ENCODE data around the gene ATG7. TPM values are rescaled to one million over a fixed set of nuclear protein-coding genes. Genes with fewer than 3 reads are reported as not detected.

The ATG7 gene
- total and polyA plus RNA-seq, 10 of the 15 experiments (the other 5 are each of a cell fraction or from before 2014, with no cell fraction given): 13.5 to 49.5 (median 26.4) TPM

DNA sequence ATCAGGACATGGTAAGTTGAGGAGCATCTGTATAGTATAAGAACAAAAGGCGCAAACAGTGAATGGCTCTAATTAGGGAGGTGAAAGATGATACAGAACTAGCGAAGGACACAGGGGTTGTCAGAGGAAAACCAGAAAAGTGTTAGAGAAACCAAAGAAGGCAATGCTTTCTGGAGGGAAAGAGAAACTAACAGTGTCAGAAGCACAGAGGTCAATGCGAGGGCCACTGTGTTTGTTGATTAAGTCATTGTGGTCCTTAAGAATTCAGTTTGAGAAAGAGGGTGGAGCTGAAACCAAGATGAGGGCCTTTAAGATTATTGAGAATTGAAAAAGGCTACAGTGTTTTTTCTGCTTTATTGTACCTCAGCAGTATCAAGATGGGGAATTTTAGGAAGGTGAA lies 28.8 kb downstream of the ATG7 start:
- Histone ChIP-seq H3K36me3 (ENCODE audit: control insufficient read depth in 2 of 2, insufficient read depth in 2 of 2, low read length in 1 of 2) (peaks cover 1 to 5% of the 10 kb centered on the region in 2 experiments; a peak in 2 of 4 replicates), H3K9me3 (replicated peaks; ENCODE audit: control insufficient read depth, insufficient read depth, low read length) (no peaks in the 10 kb centered on the region), H2AFZ (ENCODE audit: control insufficient read depth, low read depth, low read length) (no peak overlapping the region), H4K20me1 (ENCODE audit: control insufficient read depth, insufficient read depth) (no peaks in the 10 kb centered on the region), H3K4me1 (ENCODE audit: control insufficient read depth, insufficient read depth, low read length) (peaks cover 3% of the 10 kb centered on the region; the same call in 1 of the 2 replicates), H3K4me3 (no peak overlapping the region), H3K4me2 (ENCODE audit: control insufficient read depth, insufficient read depth) (peak overlapping the region; percentile 34; the same call in 1 of the 2 replicates), H3K9ac (ENCODE audit: control insufficient read depth, insufficient read depth, low read length) (no peak overlapping the region), H3K79me2 (ENCODE audit: control insufficient read depth, insufficient read depth, low read length) (no peaks in the 10 kb centered on the region), H3K27me3 (replicated peaks in 1 of 2; ENCODE audit: control insufficient read depth in 2 of 2, insufficient read depth in 2 of 2, low read length in 1 of 2) (no peaks in the 10 kb centered on the region), H3K27ac (ENCODE audit: control insufficient read depth, insufficient read depth) (peak overlapping the region; percentile 60)
- BruUV-seq (replicated peaks): no TSS peak
- DNase-seq (ENCODE audit: low read depth, low spot score) (peak; percentile 46), ATAC-seq (peak; percentile 98), FAIRE-seq (peak; percentile 61)
- intact Hi-C loops (cut with micrococcal nuclease; ENCODE audit: unreplicated experiment): loop anchor here (1.0 kb wide), 1 partner anchor 13 kb away; no protein-coding TSS in a partner anchor
- in situ Hi-C loops (cut with MboI): no loop called here
- CTCF ChIA-PET: interaction anchor here (1.0 to 1.8 kb wide), 4 partner anchors 11 to 34 kb away, joined by 3 to 5 read pairs (median 4); no protein-coding TSS in a partner anchor
- POLR2A ChIA-PET: interaction anchor here (1.9 kb wide), 1 partner anchor 13 kb away, joined by 12 read pairs; no protein-coding TSS in a partner anchor
- SMC1A ChIA-PET (ENCODE audit: uncharacterized antibody, unreplicated experiment): interaction anchor here (1.2 to 4.8 kb wide), 8 partner anchors 10 to 40 kb away, joined by 3 to 58 read pairs (median 4); no protein-coding TSS in a partner anchor
- WGBS (ENCODE audit: insufficient coverage, insufficient replicate concordance, low lambda C conversion rate, missing lambda C conversion rate): 57% methylated on average over 3 of the region's 3 CpGs
- RAD21 ChIA-PET (ENCODE audit: unreplicated experiment): interaction anchor here (1.1 to 2.3 kb wide), 3 partner anchors 9 to 34 kb away, joined by 3 to 14 read pairs (median 12); no protein-coding TSS in a partner anchor
- no peak for TF ChIP-seq BRCA1 (IDR thresholded peaks at IDR 0.05; ENCODE audit: low read depth, low read length)
- no peak for TF ChIP-seq E2F4 (IDR thresholded peaks at IDR 0.05; ENCODE audit: low read depth, low read length)
- no peak for TF ChIP-seq ASH2L (IDR thresholded peaks at IDR 0.05; ENCODE audit: borderline replicate concordance, low read depth)
- peak; percentile 13; the same call in 1 of the 2 replicates for TF ChIP-seq MLLT1 (IDR thresholded peaks at IDR 0.05)
- TF ChIP-seq, protein P1, sequence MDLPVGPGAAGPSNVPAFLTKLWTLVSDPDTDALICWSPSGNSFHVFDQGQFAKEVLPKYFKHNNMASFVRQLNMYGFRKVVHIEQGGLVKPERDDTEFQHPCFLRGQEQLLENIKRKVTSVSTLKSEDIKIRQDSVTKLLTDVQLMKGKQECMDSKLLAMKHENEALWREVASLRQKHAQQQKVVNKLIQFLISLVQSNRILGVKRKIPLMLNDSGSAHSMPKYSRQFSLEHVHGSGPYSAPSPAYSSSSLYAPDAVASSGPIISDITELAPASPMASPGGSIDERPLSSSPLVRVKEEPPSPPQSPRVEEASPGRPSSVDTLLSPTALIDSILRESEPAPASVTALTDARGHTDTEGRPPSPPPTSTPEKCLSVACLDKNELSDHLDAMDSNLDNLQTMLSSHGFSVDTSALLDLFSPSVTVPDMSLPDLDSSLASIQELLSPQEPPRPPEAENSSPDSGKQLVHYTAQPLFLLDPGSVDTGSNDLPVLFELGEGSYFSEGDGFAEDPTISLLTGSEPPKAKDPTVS (IDR thresholded peaks at IDR 0.05; ENCODE audit: low read depth, low read length): no peak
- no peak for TF ChIP-seq RBBP5 (conservative IDR thresholded peaks at IDR 0.05)
- TF ChIP-seq RCOR1 (conservative IDR thresholded peaks at IDR 0.05; ENCODE audit: low read depth, low read length): no peak
- no peak for TF ChIP-seq DPF2 (IDR thresholded peaks at IDR 0.05)
- TF ChIP-seq SIX5 (IDR thresholded peaks at IDR 0.05; ENCODE audit: low read depth, low read length, severe bottlenecking): no peak
- no peak for TF ChIP-seq CEBPB (IDR thresholded peaks at IDR 0.05; ENCODE audit: borderline replicate concordance in 1 of 2, low read depth in 2 of 2, low read length in 2 of 2)
- TF ChIP-seq GATAD2B (conservative IDR thresholded peaks at IDR 0.05; ENCODE audit: low read depth): no peak
- TF ChIP-seq, protein P2, sequence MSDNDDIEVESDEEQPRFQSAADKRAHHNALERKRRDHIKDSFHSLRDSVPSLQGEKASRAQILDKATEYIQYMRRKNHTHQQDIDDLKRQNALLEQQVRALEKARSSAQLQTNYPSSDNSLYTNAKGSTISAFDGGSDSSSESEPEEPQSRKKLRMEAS (IDR thresholded peaks at IDR 0.05; ENCODE audit: low read depth, low read length): no peak
- TF ChIP-seq, protein P3, sequence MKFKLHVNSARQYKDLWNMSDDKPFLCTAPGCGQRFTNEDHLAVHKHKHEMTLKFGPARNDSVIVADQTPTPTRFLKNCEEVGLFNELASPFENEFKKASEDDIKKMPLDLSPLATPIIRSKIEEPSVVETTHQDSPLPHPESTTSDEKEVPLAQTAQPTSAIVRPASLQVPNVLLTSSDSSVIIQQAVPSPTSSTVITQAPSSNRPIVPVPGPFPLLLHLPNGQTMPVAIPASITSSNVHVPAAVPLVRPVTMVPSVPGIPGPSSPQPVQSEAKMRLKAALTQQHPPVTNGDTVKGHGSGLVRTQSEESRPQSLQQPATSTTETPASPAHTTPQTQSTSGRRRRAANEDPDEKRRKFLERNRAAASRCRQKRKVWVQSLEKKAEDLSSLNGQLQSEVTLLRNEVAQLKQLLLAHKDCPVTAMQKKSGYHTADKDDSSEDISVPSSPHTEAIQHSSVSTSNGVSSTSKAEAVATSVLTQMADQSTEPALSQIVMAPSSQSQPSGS (IDR thresholded peaks at IDR 0.05; ENCODE audit: low read length): no peak
- TF ChIP-seq CHD2 (IDR thresholded peaks at IDR 0.05; ENCODE audit: borderline replicate concordance, low read depth, low read length): no peak
- TF ChIP-seq EZH2 (IDR thresholded peaks at IDR 0.05; ENCODE audit: borderline replicate concordance, control insufficient read depth, low read depth, low read length): no peak
- TF ChIP-seq ZNF24 (IDR thresholded peaks at IDR 0.05): no peak
- no peak for TF ChIP-seq BHLHE40 (IDR thresholded peaks at IDR 0.05; ENCODE audit: borderline replicate concordance in 1 of 2, low read depth in 2 of 2, low read length in 1 of 2)
- no peak for TF ChIP-seq CHD1 (IDR thresholded peaks at IDR 0.05; ENCODE audit: low read depth, low read length)
- no peak for TF ChIP-seq NR2C2 (IDR thresholded peaks at IDR 0.05; ENCODE audit: borderline replicate concordance, control insufficient read depth, insufficient read length, low read depth)
